HT-29 (cell line): ENCODE data around the gene NMT1. TPM values are rescaled to one million over a fixed set of nuclear protein-coding genes. Genes with fewer than 3 reads are reported as not detected.
"Not testable (repeated sequence)": the region's sequence is repeated elsewhere in the genome, so short reads cannot be mapped to it uniquely, and the experiment has no call there.

ENCODE experiments used
- DNase-seq: peaks from one replicate; pipeline ENCODE4 v3.0.0-alpha.2; 2015; ENCODE audit warnings: low spot score
- total RNA-seq: library from RNA; depleted of rRNA; stranded (reverse); fragments of >200 nt; shearing (Covaris generic); gene quantifications from 2 replicates; pipeline ENCODE4 v1.2.3, GENCODE V29; 2014

The NMT1 gene
- total RNA-seq, 1 experiment from 2014 or later = 59.2 TPM

GRCh38 chr17:45036691-45037090, 24.4 kb upstream of the NMT1 start:
- no peak for DNase-seq

GRCh38 chr17:45038728-45039634, 22.1 kb upstream of the NMT1 start:
- DNase-seq = no peak

GRCh38 chr17:45040459-45040858, 20.7 kb upstream of the NMT1 start:
- DNase-seq = no peak

- DNase-seq = no peak
Measured at GRCh38 chr17:45042346-45043120, 18.6 kb upstream of the NMT1 start.

- no peak for DNase-seq
Measured at GRCh38 chr17:45043813-45044540, 17.1 kb upstream of the NMT1 start.

GRCh38 chr17:45046537-45047125, 14.5 kb upstream of the NMT1 start:
- no peak for DNase-seq

- DNase-seq = no peak
Measured at GRCh38 chr17:45048795-45049563, 12.1 kb upstream of the NMT1 start.

- peak; percentile 68 for DNase-seq
Measured at GRCh38 chr17:45050481-45051059, 10.5 kb upstream of the NMT1 start.

GRCh38 chr17:45051060-45051719, 9.9 kb upstream of the NMT1 start, which contains the start of gene DCAKD:
DCAKD (minus strand) TSS chr17:45051632; CDS start chr17:45034885, 16,747 bp downstream.
- peak; percentile 93 for DNase-seq

- DNase-seq = not testable (repeated sequence)
Measured at GRCh38 chr17:45051720-45052051, 9.4 kb upstream of the NMT1 start.

GRCh38 chr17:45052052-45052772, 8.9 kb upstream of the NMT1 start:
- DNase-seq = peak; percentile 45

GRCh38 chr17:45060382-45060796, 728 bp upstream of the NMT1 start:
- DNase-seq = no peak

GRCh38 chr17:45061606-45062205, 589 bp downstream of the NMT1 start:
- DNase-seq = no peak

GRCh38 chr17:45063198-45063597, 2.1 kb downstream of the NMT1 start:
- no peak for DNase-seq

- no peak for DNase-seq
Measured at GRCh38 chr17:45067637-45068036, 6.5 kb downstream of the NMT1 start.

GRCh38 chr17:45070001-45070400, 8.9 kb downstream of the NMT1 start:
- no peak for DNase-seq

- no peak for DNase-seq
Measured at GRCh38 chr17:45070809-45071208, 9.7 kb downstream of the NMT1 start.

- DNase-seq = no peak
Measured at GRCh38 chr17:45073414-45074070, 12.4 kb downstream of the NMT1 start.
